H9 (cell line): ENCODE results near the gene BLOC1S6. TPM values are rescaled to one million over a fixed set of nuclear protein-coding genes. Genes with fewer than 3 reads are reported as not detected.

Experiments used
- DNase-seq: peaks from one replicate; pipeline ENCODE4 v3.0.0-alpha.2; 2017
- H2AFZ ChIP-seq: one replicate; pipeline ENCODE4 v1.6.1; 2013; ENCODE audit warnings: mild to moderate bottlenecking, low read length, control low read depth, moderate library complexity
- H2AK5ac ChIP-seq: 2 replicates; pipeline ENCODE4 v1.6.1; 2013; ENCODE audit warnings: low read length, control low read depth, mixed read lengths; ENCODE audit not compliant: insufficient read length
- H2BK120ac ChIP-seq: one replicate; pipeline ENCODE4 v1.6.1; 2013; ENCODE audit warnings: low read depth, mild to moderate bottlenecking, low read length, control low read depth, inconsistent platforms; ENCODE audit not compliant: poor library complexity, severe bottlenecking
- H2BK12ac ChIP-seq: 2 replicates; pipeline ENCODE4 v1.6.1; 2013; ENCODE audit warnings: low read length, control low read depth, mixed read lengths, low read depth; ENCODE audit not compliant: insufficient read length
- H2BK15ac ChIP-seq: 2 replicates; pipeline ENCODE4 v1.6.1; 2013; ENCODE audit warnings: low read depth, low read length, control low read depth
- H2BK20ac ChIP-seq: one replicate; pipeline ENCODE4 v1.6.1; 2013; ENCODE audit warnings: low read depth, mild to moderate bottlenecking, low read length, control low read depth, inconsistent platforms; ENCODE audit not compliant: poor library complexity, severe bottlenecking
- H2BK5ac ChIP-seq: 2 replicates; pipeline ENCODE4 v1.6.1; 2013; ENCODE audit warnings: low read length, control low read depth, mixed read lengths; ENCODE audit not compliant: insufficient read length
- H3K14ac ChIP-seq: 2 replicates; pipeline ENCODE4 v1.6.1; 2013; ENCODE audit warnings: low read length, control low read depth; ENCODE audit not compliant: insufficient read depth
- H3K18ac ChIP-seq: 2 replicates; pipeline ENCODE4 v1.6.1; 2013; ENCODE audit warnings: low read depth, mild to moderate bottlenecking, mixed read lengths, low read length, control low read depth; ENCODE audit not compliant: insufficient read length
- H3K23ac ChIP-seq: 2 replicates; pipeline ENCODE4 v1.6.1; 2013; ENCODE audit warnings: low read length, control low read depth, mixed read lengths, low read depth; ENCODE audit not compliant: insufficient read length
- H3K23me2 ChIP-seq: 2 replicates; pipeline ENCODE4 v1.6.1; 2013; ENCODE audit warnings: low read depth, mild to moderate bottlenecking, mixed read lengths, low read length, control low read depth; ENCODE audit not compliant: insufficient read length, poor library complexity, severe bottlenecking
- H3K27ac ChIP-seq: 2 replicates; pipeline ENCODE4 v1.5.1; 2013; ENCODE audit warnings: low read length, control low read depth, mixed read lengths, low read depth; ENCODE audit not compliant: insufficient read length
- H3K27me3 ChIP-seq: 2 replicates; pipeline ENCODE4 v1.6.1; 2013; ENCODE audit warnings: low read length, control low read depth, inconsistent platforms; ENCODE audit not compliant: insufficient read depth
- H3K4ac ChIP-seq: 2 replicates; pipeline ENCODE4 v1.6.1; 2013; ENCODE audit warnings: low read depth, mild to moderate bottlenecking, control low read depth, inconsistent platforms, low read length, moderate library complexity
- H3K4me1 ChIP-seq: 2 replicates; pipeline ENCODE4 v1.6.1; 2013; ENCODE audit warnings: low read length, control low read depth, inconsistent platforms; ENCODE audit not compliant: insufficient read depth
- H3K4me2 ChIP-seq: 2 replicates; pipeline ENCODE4 v1.6.1; 2013; ENCODE audit warnings: low read length, control low read depth, mixed read lengths; ENCODE audit not compliant: insufficient read length, insufficient read depth
- H3K56ac ChIP-seq: 2 replicates; pipeline ENCODE4 v1.6.1; 2013; ENCODE audit warnings: low read depth, mild to moderate bottlenecking, mixed read lengths, low read length, control low read depth; ENCODE audit not compliant: insufficient read length
- H3K79me1 ChIP-seq: 2 replicates; pipeline ENCODE4 v1.6.1; 2013; ENCODE audit warnings: low read depth, mild to moderate bottlenecking, moderate library complexity, low read length, control low read depth, inconsistent platforms; ENCODE audit not compliant: insufficient read depth, poor library complexity, severe bottlenecking
- H3K79me2 ChIP-seq: 2 replicates; pipeline ENCODE4 v1.6.1; 2013; ENCODE audit warnings: low read length, control low read depth, inconsistent platforms; ENCODE audit not compliant: insufficient read depth
- H3K9ac ChIP-seq: 2 replicates; pipeline ENCODE4 v1.6.1; 2013; ENCODE audit warnings: low read length, control low read depth, mixed read lengths; ENCODE audit not compliant: insufficient read length; ENCODE audit errors: extremely low read depth
- H3K9me3 ChIP-seq: one replicate; pipeline ENCODE4 v1.6.1; 2013; ENCODE audit warnings: low read depth, low read length, inconsistent platforms; ENCODE audit not compliant: control insufficient read depth
- H3T11ph ChIP-seq: one replicate; pipeline ENCODE4 v1.6.1; 2013; ENCODE audit warnings: mild to moderate bottlenecking, low read length, control low read depth, inconsistent platforms
- H4K20me1 ChIP-seq: one replicate; pipeline ENCODE4 v1.6.1; 2013; ENCODE audit not compliant: control insufficient read depth, insufficient read length, insufficient read depth
- H4K5ac ChIP-seq: 2 replicates; pipeline ENCODE4 v1.6.1; 2013; ENCODE audit warnings: low read depth, mild to moderate bottlenecking, mixed read lengths, low read length, control low read depth; ENCODE audit not compliant: insufficient read length
- H4K8ac ChIP-seq: replicated peaks from 2 replicates; pipeline ENCODE4 v1.6.1; 2013; ENCODE audit warnings: low read length, control low read depth, mixed read lengths, low read depth; ENCODE audit not compliant: insufficient read length
- H4K91ac ChIP-seq: 2 replicates; pipeline ENCODE4 v1.6.1; 2013; ENCODE audit warnings: low read depth, mild to moderate bottlenecking, moderate library complexity, mixed read lengths, low read length, control low read depth; ENCODE audit not compliant: insufficient read length
- H3K27ac Mint-ChIP-seq, 3 experiments: 2 replicates in 2 of 3; 3 replicates in 1 of 3; pipeline ENCODE4 v1.8.0; 2020 to 2021; ENCODE audit warnings: mixed read lengths in 3 of 3, mild to moderate bottlenecking in 1 of 3, moderate library complexity in 1 of 3
- H3K27me3 Mint-ChIP-seq: 2 replicates; pipeline ENCODE4 v1.8.0; 2021; ENCODE audit warnings: low read depth, mild to moderate bottlenecking, moderate library complexity, mixed read lengths
- H3K36me3 Mint-ChIP-seq, 3 experiments: 2 replicates in 2 of 3; 3 replicates in 1 of 3; pipeline ENCODE4 v1.8.0; 2020 to 2021; ENCODE audit warnings: low read depth in 3 of 3, mixed read lengths in 3 of 3; ENCODE audit not compliant: insufficient read depth in 1 of 3
- H3K4me1 Mint-ChIP-seq, 2 experiments: 2 replicates each; pipeline ENCODE4 v1.8.0; 2020; ENCODE audit warnings: mixed read lengths in 2 of 2
- H3K4me3 Mint-ChIP-seq, 2 experiments: 2 replicates in 1 of 2; 3 replicates in 1 of 2; pipeline ENCODE4 v1.8.0; 2020 to 2021; ENCODE audit warnings: mild to moderate bottlenecking in 2 of 2, mixed read lengths in 2 of 2, moderate library complexity in 1 of 2
- H3K9me3 Mint-ChIP-seq, 2 experiments: 2 replicates in 1 of 2; 3 replicates in 1 of 2; pipeline ENCODE4 v1.8.0; 2020; ENCODE audit warnings: mild to moderate bottlenecking in 2 of 2, mixed read lengths in 2 of 2, moderate library complexity in 1 of 2
- WGBS: extraction: QIAGEN DNeasy Blood & Tissue Kit; methylation state at CpG from one replicate; pipeline ENCODE4 v1.1.7; 2013; ENCODE audit warnings: missing lambda C conversion rate, low lambda C conversion rate, mixed read lengths; ENCODE audit not compliant: insufficient read length; ENCODE audit errors: extremely low coverage; 5-methylcytosine and 5-hydroxymethylcytosine counted together
- total RNA-seq: library from RNA; stranded (reverse); gene quantifications from 2 replicates; pipeline ENCODE4 v1.2.1, GENCODE V29; 2021
- TF ChIP-seq, protein P1 (sequence below): fragments of 200-600 bp; sonication (generic); conservative IDR thresholded peaks from 3 replicates; pipeline ENCODE4 v1.8.0; 2021; ENCODE audit warnings: antibody characterized with exemption, mild to moderate bottlenecking

Gene BLOC1S6
- total RNA-seq, 1 experiment from 2014 or later, result 36.9 TPM

DNA sequence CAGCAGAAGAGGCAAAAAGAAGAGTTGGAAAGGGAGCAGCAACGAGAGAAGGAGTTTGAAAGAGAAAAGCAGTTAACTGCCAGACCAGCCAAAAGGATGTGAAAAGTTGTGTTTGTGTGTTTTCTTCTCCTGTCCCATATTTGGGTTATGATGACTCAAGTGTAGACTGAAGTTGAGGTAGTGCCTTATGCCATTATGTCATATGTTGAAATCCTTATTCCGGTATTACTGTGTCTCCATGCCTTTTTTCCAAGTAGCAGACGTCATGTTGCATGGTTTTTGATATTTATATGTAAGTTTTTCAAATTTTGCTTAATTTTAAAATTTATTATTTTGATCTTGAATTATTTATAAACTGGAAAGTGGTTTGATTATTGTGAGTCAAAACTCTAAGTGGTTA lies 19.2 kb downstream of the BLOC1S6 start:
- H4K5ac ChIP-seq, result no peak overlapping the region
- no peak overlapping the region for H2AK5ac ChIP-seq
- H3T11ph ChIP-seq, result no peak overlapping the region
- H3K56ac ChIP-seq, result no peak overlapping the region
- peaks cover 3% of the 10 kb centered on the region for H3K79me1 ChIP-seq
- no peak overlapping the region for H3K23ac ChIP-seq
- no peaks in the 10 kb centered on the region for H3K9me3 ChIP-seq
- no peak overlapping the region for H3K9ac ChIP-seq
- Mint-ChIP-seq H3K27ac (no peak overlapping the region), H3K9me3 (no peaks in the 10 kb centered on the region), H3K27me3 (no peaks in the 10 kb centered on the region), H3K4me3 (no peak overlapping the region), H3K36me3 (peaks cover 0 to 18% (median 17%) of the 10 kb centered on the region in 3 experiments; a peak in 5 of 7 replicates), H3K4me1 (no peaks in the 10 kb centered on the region)
- no peak overlapping the region for H3K4me2 ChIP-seq
- no peak overlapping the region for H2BK5ac ChIP-seq
- no peak for DNase-seq
- H2BK15ac ChIP-seq, result no peak overlapping the region
- TF ChIP-seq, protein P1, sequence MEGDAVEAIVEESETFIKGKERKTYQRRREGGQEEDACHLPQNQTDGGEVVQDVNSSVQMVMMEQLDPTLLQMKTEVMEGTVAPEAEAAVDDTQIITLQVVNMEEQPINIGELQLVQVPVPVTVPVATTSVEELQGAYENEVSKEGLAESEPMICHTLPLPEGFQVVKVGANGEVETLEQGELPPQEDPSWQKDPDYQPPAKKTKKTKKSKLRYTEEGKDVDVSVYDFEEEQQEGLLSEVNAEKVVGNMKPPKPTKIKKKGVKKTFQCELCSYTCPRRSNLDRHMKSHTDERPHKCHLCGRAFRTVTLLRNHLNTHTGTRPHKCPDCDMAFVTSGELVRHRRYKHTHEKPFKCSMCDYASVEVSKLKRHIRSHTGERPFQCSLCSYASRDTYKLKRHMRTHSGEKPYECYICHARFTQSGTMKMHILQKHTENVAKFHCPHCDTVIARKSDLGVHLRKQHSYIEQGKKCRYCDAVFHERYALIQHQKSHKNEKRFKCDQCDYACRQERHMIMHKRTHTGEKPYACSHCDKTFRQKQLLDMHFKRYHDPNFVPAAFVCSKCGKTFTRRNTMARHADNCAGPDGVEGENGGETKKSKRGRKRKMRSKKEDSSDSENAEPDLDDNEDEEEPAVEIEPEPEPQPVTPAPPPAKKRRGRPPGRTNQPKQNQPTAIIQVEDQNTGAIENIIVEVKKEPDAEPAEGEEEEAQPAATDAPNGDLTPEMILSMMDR, result no peak
- H4K91ac ChIP-seq, result no peak overlapping the region
- WGBS, result no CpG with 5 or more reads among the region's 3 CpGs
- H3K23me2 ChIP-seq, result no peaks in the 10 kb centered on the region
- no peaks in the 10 kb centered on the region for H3K27me3 ChIP-seq
- H2AFZ ChIP-seq, result no peak overlapping the region
- H3K14ac ChIP-seq, result no peak overlapping the region
- H2BK120ac ChIP-seq, result no peak overlapping the region
- no peaks in the 10 kb centered on the region for H4K20me1 ChIP-seq
- H2BK20ac ChIP-seq, result no peak overlapping the region
- no peak overlapping the region for H2BK12ac ChIP-seq
- no peak overlapping the region for H3K18ac ChIP-seq
- no peaks in the 10 kb centered on the region for H3K4me1 ChIP-seq
- H3K4ac ChIP-seq, result no peak overlapping the region
- H4K8ac ChIP-seq, result no peak overlapping the region
- H3K27ac ChIP-seq, result no peak overlapping the region
- no peaks in the 10 kb centered on the region for H3K79me2 ChIP-seq
